Natural killer cell (primary cell): ENCODE data around the gene RPL13A. TPM values are rescaled to one million over a fixed set of nuclear protein-coding genes. Genes with fewer than 3 reads are reported as not detected.
"Not testable (repeated sequence)": the region's sequence is repeated elsewhere in the genome, so short reads cannot be mapped to it uniquely, and the experiment has no call there.

ENCODE experiments used
- ATAC-seq, 3 donors: fragments of 150-1000 bp in 2 of 3; fragments of 200-7000 bp in 1 of 3; cut with Tn5 transposase; 1 replicate in 1 of 3; 2 replicates in 2 of 3; pipeline ENCODE4 v1.10.0; 2021; ENCODE audit warnings: mild to moderate bottlenecking in 2 of 3, moderate library complexity in 2 of 3
- DNase-seq, 2 donors: peaks; one replicate each; pipeline versions ENCODE4 v3.0.0 to v3.0.0-alpha.2; 2013 to 2021; ENCODE audit warnings: mixed read lengths in 1 of 2
- H3K27ac ChIP-seq: one replicate; pipeline ENCODE4 v1.5.1; 2013; ENCODE audit warnings: mild to moderate bottlenecking, low read length
- H3K27me3 ChIP-seq: one replicate; pipeline ENCODE4 v1.6.1; 2013; ENCODE audit warnings: low read length; ENCODE audit not compliant: control insufficient read depth, insufficient read depth
- H3K36me3 ChIP-seq: one replicate; pipeline ENCODE4 v1.6.1; 2013; ENCODE audit warnings: low read length; ENCODE audit not compliant: control insufficient read depth, insufficient read depth
- H3K4me1 ChIP-seq: one replicate; pipeline ENCODE4 v1.6.1; 2013; ENCODE audit warnings: low read length; ENCODE audit not compliant: control insufficient read depth, insufficient read depth
- H3K4me3 ChIP-seq: one replicate; pipeline ENCODE4 v1.5.1; 2013; ENCODE audit warnings: low read length
- H3K9me3 ChIP-seq: one replicate; pipeline ENCODE4 v1.6.1; 2013; ENCODE audit warnings: low read length; ENCODE audit not compliant: control insufficient read depth, insufficient read depth
- H3K27ac Mint-ChIP-seq, 2 donors: one replicate each; pipeline ENCODE4 v1.8.0; 2022; ENCODE audit warnings: mild to moderate bottlenecking in 2 of 2, mixed read lengths in 2 of 2, moderate library complexity in 1 of 2
- H3K27me3 Mint-ChIP-seq, 2 donors: one replicate each; pipeline ENCODE4 v1.8.0; 2022; ENCODE audit warnings: low read depth in 2 of 2, mixed read lengths in 2 of 2
- H3K36me3 Mint-ChIP-seq: one replicate; pipeline ENCODE4 v1.8.0; 2022; ENCODE audit warnings: mixed read lengths
- H3K4me1 Mint-ChIP-seq, 2 donors: one replicate each; pipeline ENCODE4 v1.8.0; 2022; ENCODE audit warnings: mixed read lengths in 2 of 2
- H3K4me3 Mint-ChIP-seq: one replicate; pipeline ENCODE4 v1.8.0; 2022; ENCODE audit warnings: mild to moderate bottlenecking, moderate library complexity, mixed read lengths
- H3K9me3 Mint-ChIP-seq, 2 donors: one replicate each; pipeline ENCODE4 v1.8.0; 2022; ENCODE audit warnings: mixed read lengths in 2 of 2
- CTCF ChIP-seq: fragments of 200-600 bp; IDR thresholded peaks from one replicate; pipeline ENCODE4 v1.8.0; 2022; ENCODE audit warnings: antibody characterized with exemption
- WGBS: methylation state at CpG from one replicate; pipeline ENCODE4 v1.1.7; 2013; ENCODE audit warnings: missing lambda C conversion rate; ENCODE audit not compliant: insufficient coverage; 5-methylcytosine and 5-hydroxymethylcytosine counted together
- intact Hi-C: fragments of 100-400 bp; cut with micrococcal nuclease; formaldehyde crosslinking; loops from one replicate; pipeline ENCODE4 v1.14.2; 2022
- total RNA-seq, 4 donors: library from RNA; stranded (reverse); fragments of 120-200 nt in 1 of 4; gene quantifications; one replicate each; pipeline versions ENCODE4 v1.2.3 to v1.2.4, GENCODE V29; 2013 to 2022

Gene RPL13A
- total RNA-seq, 3 donors from 2014 or later (not counting 1 experiment from before 2014, with no cell fraction given): 1,881 to 2,284 (median 2,283) TPM

DNA sequence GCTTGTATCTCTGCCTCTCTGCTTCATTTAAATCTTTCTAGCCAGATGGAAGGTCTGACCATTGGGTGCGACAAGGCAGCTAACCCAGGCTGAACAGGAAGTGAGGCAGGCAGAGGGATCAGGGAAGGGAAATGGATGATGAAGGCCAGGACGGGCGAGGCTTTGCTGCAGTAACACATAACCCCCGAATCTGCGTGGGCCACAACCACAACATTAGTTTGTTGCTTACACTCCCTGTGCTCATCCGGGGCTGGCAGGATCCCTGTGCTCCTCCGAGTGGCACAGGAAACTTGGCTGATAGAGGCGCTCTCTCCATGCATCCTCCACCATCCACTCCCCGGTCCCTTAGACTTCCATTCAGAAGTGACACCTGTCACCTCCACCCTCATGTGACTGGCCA, 14.5 kb upstream of the RPL13A start:
- H3K27ac Mint-ChIP-seq: peak overlapping the region; percentile 88 to 94
- peaks cover 37 to 63% of the 10 kb centered on the region in 2 donors for H3K4me1 Mint-ChIP-seq
- H3K9me3 Mint-ChIP-seq: no peaks in the 10 kb centered on the region
- intact Hi-C loops: no loop called here
- no peaks in the 10 kb centered on the region for H3K27me3 Mint-ChIP-seq
- peaks cover 5% of the 10 kb centered on the region for H3K36me3 ChIP-seq
- H3K9me3 ChIP-seq: no peaks in the 10 kb centered on the region
- H3K36me3 Mint-ChIP-seq: no peaks in the 10 kb centered on the region
- H3K27ac ChIP-seq: peak overlapping the region; percentile 89
- DNase-seq (peak in 1 of 2 donors; percentile 43), ATAC-seq (no peak)
- H3K27me3 ChIP-seq: no peaks in the 10 kb centered on the region
- 62% methylated on average over 9 of the region's 9 CpGs for WGBS
- TF ChIP-seq CTCF: no peak
- peaks cover 80% of the 10 kb centered on the region for H3K4me1 ChIP-seq
- H3K4me3 ChIP-seq: no peak overlapping the region
- no peak overlapping the region for H3K4me3 Mint-ChIP-seq

GRCh38 chr19:49473501-49473867, 13.9 kb upstream of the RPL13A start:
- Mint-ChIP-seq H3K4me3 (peak overlapping the region; percentile 95), H3K27ac (peak overlapping the region; percentile 88 to 94), H3K4me1 (peaks cover 36 to 60% of the 10 kb centered on the region in 2 donors)
- H3K27me3 ChIP-seq, H3K9me3 Mint-ChIP-seq, intact Hi-C loops, DNase-seq, H3K27me3 Mint-ChIP-seq, ATAC-seq, H3K36me3 ChIP-seq, H3K9me3 ChIP-seq, H3K36me3 Mint-ChIP-seq: not testable (repeated sequence)
- Histone ChIP-seq H3K27ac (peak overlapping the region; percentile 89), H3K4me3 (peak overlapping the region; percentile 67), H3K4me1 (peaks cover 75% of the 10 kb centered on the region)
- WGBS: 80% methylated on average over 9 of the region's 9 CpGs

- Histone ChIP-seq H3K4me3 (peak within 1 kb of the TSS; percentile 67), H3K27me3 (no peaks in the 10 kb centered on the region), H3K36me3 (peaks cover 8% of the 10 kb centered on the region), H3K27ac (peak within 1 kb of the TSS; percentile 89), H3K4me1 (peaks cover 70% of the 10 kb centered on the region), H3K9me3 (no peaks in the 10 kb centered on the region)
- intact Hi-C loops: loop anchor here (1.0 kb wide), 2 partner anchors 73 to 96 kb away; no protein-coding TSS in a partner anchor
- TF ChIP-seq CTCF: peak; percentile 94
- DNase-seq (peak; percentile 90 to 97), ATAC-seq (peak; percentile 55 to 83 (median 65))
- Mint-ChIP-seq H3K9me3 (no peaks in the 10 kb centered on the region), H3K36me3 (no peaks in the 10 kb centered on the region), H3K4me3 (peak within 1 kb of the TSS; percentile 95), H3K4me1 (peaks cover 31 to 55% of the 10 kb centered on the region in 2 donors), H3K27ac (peak within 1 kb of the TSS; percentile 88 to 94), H3K27me3 (no peaks in the 10 kb centered on the region)
- under 1% methylated on average over 33 of the region's 33 CpGs for WGBS
Observed at GRCh38 chr19:49473868-49474541, 13.4 kb upstream of the RPL13A start, which contains the start of gene FLT3LG. TSS of gene FLT3LG (plus strand) at chr19:49474215. CDS start at chr19:49474640, 425 bp downstream.

DNA sequence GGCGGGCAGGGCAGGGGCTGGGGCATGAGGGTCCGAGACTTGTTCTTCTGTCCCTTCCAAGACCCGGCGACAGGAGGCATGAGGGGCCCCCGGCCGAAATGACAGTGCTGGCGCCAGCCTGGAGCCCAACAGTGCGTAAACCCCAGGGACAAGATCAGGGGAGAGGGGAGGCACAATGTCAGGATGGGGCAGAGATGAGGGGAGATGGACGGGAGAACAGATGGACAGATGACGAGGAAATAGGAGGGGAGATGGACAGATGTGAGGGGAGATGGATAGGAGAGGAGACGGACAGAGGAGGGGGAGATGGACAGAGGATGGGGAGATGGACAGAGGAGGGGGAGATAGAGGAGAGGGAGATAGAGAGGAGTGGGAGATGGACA, 12.9 kb upstream of the RPL13A start:
- Mint-ChIP-seq H3K36me3 (no peaks in the 10 kb centered on the region), H3K27me3 (no peaks in the 10 kb centered on the region), H3K4me3 (peak overlapping the region; percentile 95), H3K4me1 (peaks cover 29 to 50% of the 10 kb centered on the region in 2 donors), H3K27ac (peak overlapping the region; percentile 88 to 94), H3K9me3 (no peaks in the 10 kb centered on the region)
- Histone ChIP-seq H3K9me3 (no peaks in the 10 kb centered on the region), H3K4me3 (peak overlapping the region; percentile 67), H3K27me3 (no peaks in the 10 kb centered on the region), H3K4me1 (peaks cover 64% of the 10 kb centered on the region), H3K27ac (peak overlapping the region; percentile 89), H3K36me3 (peaks cover 8% of the 10 kb centered on the region)
- TF ChIP-seq CTCF: no peak
- no peak for ATAC-seq
- intact Hi-C loops: loop anchor here (1.0 kb wide), 2 partner anchors 73 to 96 kb away; no protein-coding TSS in a partner anchor
- 5% methylated on average over 11 of the region's 11 CpGs for WGBS
- DNase-seq: no peak
